NB4 (cell line): ENCODE results near the gene LSM4.

Source experiments
- MYC ChIP-seq: IDR thresholded peaks from 2 replicates; pipeline ENCODE4 v1.6.1; 2011; ENCODE audit warnings: low read depth, low read length
- POLR2A ChIP-seq: IDR thresholded peaks from 2 replicates; pipeline ENCODE4 v1.6.1; 2011; ENCODE audit warnings: mild to moderate bottlenecking; ENCODE audit not compliant: insufficient read length; ENCODE audit errors: extremely low read depth
- TF ChIP-seq, protein P1 (sequence below): IDR thresholded peaks from one replicate; pipeline ENCODE4 v1.5.1; 2012; ENCODE audit warnings: low read depth, low read length
- TF ChIP-seq, protein P2 (sequence below): IDR thresholded peaks from 2 replicates; pipeline ENCODE4 v1.6.1; 2011; ENCODE audit warnings: low read depth, low read length

DNA sequence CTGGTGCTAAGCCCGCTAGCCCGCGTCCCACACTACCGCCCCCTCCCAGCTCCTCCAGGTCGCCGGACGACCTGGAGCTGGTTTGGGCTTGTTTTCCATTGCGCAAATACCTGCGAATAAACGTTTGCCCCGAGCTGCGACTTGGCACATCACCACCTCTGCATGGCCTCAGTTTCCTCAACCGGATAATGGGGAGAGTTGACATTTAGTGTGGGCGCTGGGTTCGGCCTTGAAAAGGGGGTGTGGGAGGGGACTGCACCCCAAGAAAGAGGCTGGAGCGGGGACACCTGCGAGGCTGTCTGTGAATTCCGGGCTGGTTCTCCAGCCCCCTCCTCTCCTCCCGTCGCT, 30.4 kb downstream of the LSM4 start:
- TF ChIP-seq, protein P1, sequence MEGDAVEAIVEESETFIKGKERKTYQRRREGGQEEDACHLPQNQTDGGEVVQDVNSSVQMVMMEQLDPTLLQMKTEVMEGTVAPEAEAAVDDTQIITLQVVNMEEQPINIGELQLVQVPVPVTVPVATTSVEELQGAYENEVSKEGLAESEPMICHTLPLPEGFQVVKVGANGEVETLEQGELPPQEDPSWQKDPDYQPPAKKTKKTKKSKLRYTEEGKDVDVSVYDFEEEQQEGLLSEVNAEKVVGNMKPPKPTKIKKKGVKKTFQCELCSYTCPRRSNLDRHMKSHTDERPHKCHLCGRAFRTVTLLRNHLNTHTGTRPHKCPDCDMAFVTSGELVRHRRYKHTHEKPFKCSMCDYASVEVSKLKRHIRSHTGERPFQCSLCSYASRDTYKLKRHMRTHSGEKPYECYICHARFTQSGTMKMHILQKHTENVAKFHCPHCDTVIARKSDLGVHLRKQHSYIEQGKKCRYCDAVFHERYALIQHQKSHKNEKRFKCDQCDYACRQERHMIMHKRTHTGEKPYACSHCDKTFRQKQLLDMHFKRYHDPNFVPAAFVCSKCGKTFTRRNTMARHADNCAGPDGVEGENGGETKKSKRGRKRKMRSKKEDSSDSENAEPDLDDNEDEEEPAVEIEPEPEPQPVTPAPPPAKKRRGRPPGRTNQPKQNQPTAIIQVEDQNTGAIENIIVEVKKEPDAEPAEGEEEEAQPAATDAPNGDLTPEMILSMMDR = no peak
- TF ChIP-seq POLR2A = no peak
- TF ChIP-seq, protein P2, sequence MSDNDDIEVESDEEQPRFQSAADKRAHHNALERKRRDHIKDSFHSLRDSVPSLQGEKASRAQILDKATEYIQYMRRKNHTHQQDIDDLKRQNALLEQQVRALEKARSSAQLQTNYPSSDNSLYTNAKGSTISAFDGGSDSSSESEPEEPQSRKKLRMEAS = no peak
- no peak for TF ChIP-seq MYC
